GM12873 (cell line): ENCODE data around the gene HRNR.

ENCODE experiments used
- CTCF ChIP-seq: IDR thresholded peaks from 2 replicates; pipeline ENCODE4 v1.5.1; 2012; ENCODE audit warnings: low read depth, mild to moderate bottlenecking, moderate library complexity, low read length, control low read depth; ENCODE audit not compliant: insufficient read depth; ENCODE audit errors: missing control alignments

HRNR gene

GRCh38 chr1:152185544-152186391, 38.2 kb downstream of the HRNR start:
- TF ChIP-seq CTCF = peak; percentile 84

GRCh38 chr1:152182944-152183361, 41.0 kb downstream of the HRNR start:
- no peak for TF ChIP-seq CTCF

GRCh38 chr1:152182431-152182830, 41.6 kb downstream of the HRNR start:
- TF ChIP-seq CTCF = peak; percentile 60

GRCh38 chr1:152179566-152179965, 44.4 kb downstream of the HRNR start:
- no peak for TF ChIP-seq CTCF

GRCh38 chr1:152170287-152170905, 53.6 kb downstream of the HRNR start:
- no peak for TF ChIP-seq CTCF

- no peak for TF ChIP-seq CTCF
Observed at GRCh38 chr1:152169366-152170025, 54.5 kb downstream of the HRNR start.

GRCh38 chr1:152168535-152168868, 55.5 kb downstream of the HRNR start:
- TF ChIP-seq CTCF = no peak
